Endodermal cell (in vitro differentiated cells): ENCODE data around the gene RECK. TPM values are rescaled to one million over a fixed set of nuclear protein-coding genes. Genes with fewer than 3 reads are reported as not detected.

ENCODE experiments used
- DNase-seq: peaks from one replicate; pipeline ENCODE4 v3.0.0-alpha.2; 2017
- H3K27ac ChIP-seq: 2 replicates; pipeline ENCODE4 v1.5.1; 2013; ENCODE audit warnings: mild to moderate bottlenecking, low read depth, low read length, moderate library complexity
- H3K27me3 ChIP-seq: 2 replicates; pipeline ENCODE4 v1.6.1; 2013; ENCODE audit warnings: mild to moderate bottlenecking, low read length, moderate library complexity; ENCODE audit not compliant: insufficient read depth, control insufficient read depth, poor library complexity, severe bottlenecking
- H3K36me3 ChIP-seq: 2 replicates; pipeline ENCODE4 v1.7.0; 2013; ENCODE audit warnings: mild to moderate bottlenecking, low read length, moderate library complexity; ENCODE audit not compliant: control insufficient read depth, insufficient read depth
- H3K4me1 ChIP-seq: one replicate; pipeline ENCODE4 v1.7.0; 2013; ENCODE audit warnings: low read length; ENCODE audit not compliant: control insufficient read depth, insufficient read depth
- H3K4me3 ChIP-seq: 2 replicates; pipeline ENCODE4 v1.5.1; 2013; ENCODE audit warnings: mild to moderate bottlenecking, low read length, moderate library complexity
- H3K9ac ChIP-seq: 2 replicates; pipeline ENCODE4 v1.6.1; 2013; ENCODE audit warnings: mild to moderate bottlenecking, low read length, moderate library complexity; ENCODE audit not compliant: poor library complexity, severe bottlenecking; ENCODE audit errors: extremely low read depth
- H3K9me3 ChIP-seq: 2 replicates; pipeline ENCODE4 v1.6.1; 2013; ENCODE audit warnings: mild to moderate bottlenecking, low read length, moderate library complexity; ENCODE audit not compliant: control insufficient read depth
- H3K27ac Mint-ChIP-seq: 2 replicates; pipeline ENCODE4 v1.8.0; 2020; ENCODE audit warnings: mixed read lengths
- H3K27me3 Mint-ChIP-seq: 2 replicates; pipeline ENCODE4 v1.8.0; 2021; ENCODE audit warnings: mild to moderate bottlenecking, mixed read lengths; ENCODE audit not compliant: insufficient read depth
- H3K36me3 Mint-ChIP-seq: 2 replicates; pipeline ENCODE4 v1.8.0; 2020; ENCODE audit warnings: low read depth, mixed read lengths
- H3K4me1 Mint-ChIP-seq: 2 replicates; pipeline ENCODE4 v1.8.0; 2020; ENCODE audit warnings: mixed read lengths
- H3K4me3 Mint-ChIP-seq: 2 replicates; pipeline ENCODE4 v1.8.0; 2020; ENCODE audit warnings: mild to moderate bottlenecking, moderate library complexity, mixed read lengths
- H3K9me3 Mint-ChIP-seq: 2 replicates; pipeline ENCODE4 v1.8.0; 2020; ENCODE audit warnings: mild to moderate bottlenecking, mixed read lengths
- CTCF ChIP-seq: fragments of 200-600 bp; sonication (generic); conservative IDR thresholded peaks from 2 replicates; pipeline ENCODE4 v1.5.0; 2021; ENCODE audit warnings: antibody characterized with exemption, mild to moderate bottlenecking
- WGBS, 2 experiments: methylation state at CpG; one replicate each; pipeline versions ENCODE4 v1.1.5 to v1.1.7; 2013; ENCODE audit warnings: missing lambda C conversion rate in 2 of 2, mixed read lengths in 1 of 2; ENCODE audit not compliant: insufficient coverage in 1 of 2, insufficient read length in 1 of 2; 5-methylcytosine and 5-hydroxymethylcytosine counted together
- total RNA-seq, 2 donors: library from RNA; stranded (reverse); fragmentation: NEBNext Ultra II Directional in 1 of 2; extraction: Animal tissue kit (Norgen Biotek cat#: 25700) in 1 of 2; gene quantifications; 2 replicates in 1 of 2; 3 replicates in 1 of 2; pipeline ENCODE4 v1.2.1, GENCODE V29; 2021

RECK gene
- total RNA-seq, 2 donors from 2014 or later: 11.5 to 16.1 TPM

DNA sequence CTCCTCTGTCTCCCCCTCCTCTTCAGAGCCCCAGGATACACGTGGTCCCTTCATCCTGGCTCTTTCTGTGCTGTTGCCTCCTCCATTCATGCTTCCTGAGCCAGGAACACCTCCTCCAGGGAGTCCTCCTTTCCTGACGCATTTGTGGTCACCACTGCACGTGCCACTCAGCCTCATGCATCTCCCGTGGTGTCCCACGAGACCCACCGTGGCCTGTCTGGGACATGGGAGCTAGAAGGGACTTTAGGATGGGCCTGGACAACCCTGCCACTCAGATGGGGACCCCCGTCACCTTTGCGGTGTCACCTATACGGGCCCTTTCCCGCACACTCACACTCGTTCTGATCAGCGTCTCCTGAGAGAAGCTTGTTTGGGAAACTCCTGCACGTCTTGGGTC, 106.5 kb downstream of the RECK start:
- Histone ChIP-seq H3K4me1 (no peaks in the 10 kb centered on the region), H3K9ac (no peak overlapping the region), H3K4me3 (no peak overlapping the region), H3K27ac (no peak overlapping the region), H3K27me3 (peaks cover 2% of the 10 kb centered on the region), H3K9me3 (peaks cover 18% of the 10 kb centered on the region), H3K36me3 (peaks cover 43% of the 10 kb centered on the region)
- H3K36me3 Mint-ChIP-seq: peaks cover 40% of the 10 kb centered on the region
- no peak overlapping the region for H3K4me3 Mint-ChIP-seq
- no peak for TF ChIP-seq CTCF
- 93 to 96% methylated on average over 10 to 13 of the region's 13 CpGs for WGBS, 2 experiments
- H3K4me1 Mint-ChIP-seq: peaks cover 11% of the 10 kb centered on the region
- peaks cover 20% of the 10 kb centered on the region for H3K27me3 Mint-ChIP-seq
- peaks cover 12% of the 10 kb centered on the region for H3K9me3 Mint-ChIP-seq
- DNase-seq: no peak
- H3K27ac Mint-ChIP-seq: no peak overlapping the region

GRCh38 chr9:36144309-36145232, 107.9 kb downstream of the RECK start:
- peaks cover 40% of the 10 kb centered on the region for H3K36me3 Mint-ChIP-seq
- no peak overlapping the region for H3K9ac ChIP-seq
- peaks cover 55% of the 10 kb centered on the region for H3K36me3 ChIP-seq
- TF ChIP-seq CTCF: no peak
- no peak overlapping the region for H3K4me3 ChIP-seq
- peaks cover 11% of the 10 kb centered on the region for H3K4me1 Mint-ChIP-seq
- H3K27ac Mint-ChIP-seq: no peak overlapping the region
- H3K4me1 ChIP-seq: no peaks in the 10 kb centered on the region
- peaks cover 8% of the 10 kb centered on the region for H3K27me3 Mint-ChIP-seq
- H3K4me3 Mint-ChIP-seq: no peak overlapping the region
- H3K9me3 ChIP-seq: peaks cover 18% of the 10 kb centered on the region
- WGBS, 2 experiments: 91 to 95% methylated on average over 4 to 12 of the region's 12 CpGs
- no peak overlapping the region for H3K27ac ChIP-seq
- no peak for DNase-seq
- H3K9me3 Mint-ChIP-seq: peaks cover 12% of the 10 kb centered on the region
- no peaks in the 10 kb centered on the region for H3K27me3 ChIP-seq

DNA sequence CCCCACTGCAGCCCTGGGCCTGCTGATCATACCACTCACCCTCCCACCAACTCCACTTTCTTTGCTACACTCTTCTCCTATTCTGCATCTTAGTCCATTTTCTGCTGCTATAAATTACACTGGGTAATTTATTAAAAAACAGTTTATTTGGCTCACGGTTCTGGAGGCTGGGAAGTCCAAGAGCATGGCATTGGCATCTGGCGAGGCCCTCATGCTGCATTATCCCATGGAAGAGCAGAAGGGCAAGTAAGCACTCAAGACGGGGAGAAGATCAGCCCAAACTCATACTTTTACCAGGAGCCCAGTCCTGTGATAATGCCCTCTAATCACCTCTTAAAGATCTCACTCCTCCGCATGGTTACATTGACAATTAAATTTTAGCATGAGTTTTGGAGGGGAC, 109.3 kb downstream of the RECK start:
- 88 to 100% methylated on average over 1 to 4 of the region's 4 CpGs for WGBS, 2 experiments
- no peak for DNase-seq
- no peak overlapping the region for H3K27ac Mint-ChIP-seq
- Histone ChIP-seq H3K9me3 (peaks cover 18% of the 10 kb centered on the region), H3K36me3 (peaks cover 66% of the 10 kb centered on the region), H3K27ac (no peak overlapping the region), H3K27me3 (no peaks in the 10 kb centered on the region), H3K4me1 (no peaks in the 10 kb centered on the region), H3K9ac (no peak overlapping the region), H3K4me3 (no peak overlapping the region)
- peaks cover 12% of the 10 kb centered on the region for H3K9me3 Mint-ChIP-seq
- no peak overlapping the region for H3K4me3 Mint-ChIP-seq
- peaks cover 2% of the 10 kb centered on the region for H3K27me3 Mint-ChIP-seq
- peaks cover 11% of the 10 kb centered on the region for H3K4me1 Mint-ChIP-seq
- TF ChIP-seq CTCF: no peak
- H3K36me3 Mint-ChIP-seq: peaks cover 48% of the 10 kb centered on the region
